ENCODE results near the gene MPP3. TPM values are rescaled to one million over a fixed set of nuclear protein-coding genes. Genes with fewer than 3 reads are reported as not detected.

MPP3 gene
- total RNA-seq, 4 donors from 2014 or later = 5.1 to 10.8 (median 7.8) TPM

DNA sequence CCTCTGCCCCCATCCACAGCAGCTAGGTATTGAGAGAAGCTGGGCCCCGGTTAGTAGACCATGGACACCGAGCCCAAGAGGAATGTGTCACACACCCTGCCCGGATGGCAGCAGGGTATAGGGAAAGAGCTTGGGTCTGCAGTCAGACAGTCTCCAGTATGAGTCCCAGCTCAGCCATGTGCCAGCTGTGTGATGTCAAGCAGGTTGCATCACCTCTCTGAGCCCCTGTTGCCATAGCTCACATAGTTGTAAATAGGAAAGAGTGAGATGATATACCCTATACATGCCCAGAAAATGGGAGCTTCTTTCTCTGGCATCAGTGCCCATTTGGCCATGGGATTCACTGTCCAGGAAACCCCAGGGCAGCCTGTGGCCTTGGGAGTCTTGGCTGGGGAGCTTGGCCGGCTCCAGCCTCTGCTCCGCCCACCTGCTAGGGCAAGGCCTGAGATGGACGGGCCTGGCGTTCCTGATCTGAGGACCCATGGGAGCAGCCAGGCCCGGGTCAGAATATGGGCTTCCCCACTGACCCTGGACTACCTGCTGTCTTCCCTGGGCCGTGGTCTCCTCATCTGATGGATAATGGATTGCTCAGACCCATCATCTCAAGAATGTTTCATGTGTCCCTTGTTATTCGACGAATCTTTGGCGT lies 27.3 kb upstream of the MPP3 start:
- H3K27ac ChIP-seq = peak overlapping the region in 2 of 4 donors; percentile 36 to 64
- ATAC-seq = peak; percentile 28

DNA sequence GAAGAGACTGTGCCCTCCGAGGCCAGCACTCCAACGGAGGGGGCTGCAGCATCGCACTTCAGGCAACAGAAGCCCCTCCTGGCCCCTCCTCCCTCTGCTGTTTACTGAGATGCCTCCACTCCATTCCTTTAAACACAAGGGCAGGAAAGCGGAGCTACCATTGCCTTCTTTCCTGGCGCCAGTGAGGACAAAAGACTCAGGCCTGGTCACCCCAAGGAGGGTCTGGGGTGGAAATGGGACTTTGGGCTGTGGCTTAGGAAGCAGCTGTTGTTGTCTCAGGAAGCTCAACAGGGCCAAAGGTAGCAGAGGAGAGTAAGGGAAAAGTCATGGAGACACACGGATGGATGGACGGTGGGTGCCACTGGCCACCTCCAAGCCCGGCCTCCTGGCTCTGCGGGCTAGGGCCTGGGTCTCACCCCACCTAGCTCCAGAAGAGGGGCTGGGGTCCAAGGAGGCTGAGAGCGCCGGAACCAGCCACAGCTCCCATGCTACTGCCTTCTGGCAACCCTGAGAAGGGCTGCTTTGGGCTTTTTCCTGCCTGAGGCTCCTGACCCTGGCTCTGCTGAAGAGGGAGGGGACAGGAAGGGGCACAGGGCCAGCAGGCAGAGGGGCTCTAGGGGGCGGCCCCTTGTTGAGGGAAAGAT lies 25.1 kb upstream of the MPP3 start:
- no peak for ATAC-seq
- peak overlapping the region in 1 of 4 donors; percentile 14 for H3K27ac ChIP-seq

More for the DNA sequence above, 27.3 kb upstream of the MPP3 start:
- H3K36me3 ChIP-seq = no peaks in the 10 kb centered on the region
- H3K27me3 ChIP-seq = peaks cover 27% of the 10 kb centered on the region
- TF ChIP-seq, protein P1, sequence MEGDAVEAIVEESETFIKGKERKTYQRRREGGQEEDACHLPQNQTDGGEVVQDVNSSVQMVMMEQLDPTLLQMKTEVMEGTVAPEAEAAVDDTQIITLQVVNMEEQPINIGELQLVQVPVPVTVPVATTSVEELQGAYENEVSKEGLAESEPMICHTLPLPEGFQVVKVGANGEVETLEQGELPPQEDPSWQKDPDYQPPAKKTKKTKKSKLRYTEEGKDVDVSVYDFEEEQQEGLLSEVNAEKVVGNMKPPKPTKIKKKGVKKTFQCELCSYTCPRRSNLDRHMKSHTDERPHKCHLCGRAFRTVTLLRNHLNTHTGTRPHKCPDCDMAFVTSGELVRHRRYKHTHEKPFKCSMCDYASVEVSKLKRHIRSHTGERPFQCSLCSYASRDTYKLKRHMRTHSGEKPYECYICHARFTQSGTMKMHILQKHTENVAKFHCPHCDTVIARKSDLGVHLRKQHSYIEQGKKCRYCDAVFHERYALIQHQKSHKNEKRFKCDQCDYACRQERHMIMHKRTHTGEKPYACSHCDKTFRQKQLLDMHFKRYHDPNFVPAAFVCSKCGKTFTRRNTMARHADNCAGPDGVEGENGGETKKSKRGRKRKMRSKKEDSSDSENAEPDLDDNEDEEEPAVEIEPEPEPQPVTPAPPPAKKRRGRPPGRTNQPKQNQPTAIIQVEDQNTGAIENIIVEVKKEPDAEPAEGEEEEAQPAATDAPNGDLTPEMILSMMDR (IDR thresholded peaks at IDR 0.05) = no peak
- TF ChIP-seq POLR2A (IDR thresholded peaks at IDR 0.05) = no peak
- no peak for TF ChIP-seq POLR2AphosphoS5 (IDR thresholded peaks at IDR 0.05)
- no peak for TF ChIP-seq EP300 (IDR thresholded peaks at IDR 0.05)
- WGBS, 2 donors (ENCODE audit: low coverage in 1 of 2) = 85 to 86% methylated on average over 3 to 5 of the region's 12 CpGs
- no peak overlapping the region for H3K4me3 ChIP-seq
- H3K4me1 ChIP-seq = peaks cover 0 to 33% (median 0%) of the 10 kb centered on the region in 3 donors
- H3K9me3 ChIP-seq = no peaks in the 10 kb centered on the region

GRCh38 chr17:43857141-43857540 lies 24.2 kb upstream of the MPP3 start:
- no peak for ATAC-seq
- H3K27ac ChIP-seq = no peak overlapping the region

More for the DNA sequence above, 25.1 kb upstream of the MPP3 start:
- Histone ChIP-seq H3K36me3 (no peaks in the 10 kb centered on the region), H3K4me3 (no peak overlapping the region), H3K9me3 (no peaks in the 10 kb centered on the region), H3K4me1 (peaks cover 0 to 33% (median 0%) of the 10 kb centered on the region in 3 donors), H3K27me3 (peaks cover 43% of the 10 kb centered on the region)
- TF ChIP-seq EP300 (IDR thresholded peaks at IDR 0.05) (no peak), POLR2AphosphoS5 (IDR thresholded peaks at IDR 0.05) (no peak), POLR2A (IDR thresholded peaks at IDR 0.05) (no peak)
- TF ChIP-seq, protein P1 (IDR thresholded peaks at IDR 0.05) = no peak
- 0 to 63% methylated on average over 1 to 7 of the region's 12 CpGs for WGBS, 2 donors (ENCODE audit: low coverage in 1 of 2)

DNA sequence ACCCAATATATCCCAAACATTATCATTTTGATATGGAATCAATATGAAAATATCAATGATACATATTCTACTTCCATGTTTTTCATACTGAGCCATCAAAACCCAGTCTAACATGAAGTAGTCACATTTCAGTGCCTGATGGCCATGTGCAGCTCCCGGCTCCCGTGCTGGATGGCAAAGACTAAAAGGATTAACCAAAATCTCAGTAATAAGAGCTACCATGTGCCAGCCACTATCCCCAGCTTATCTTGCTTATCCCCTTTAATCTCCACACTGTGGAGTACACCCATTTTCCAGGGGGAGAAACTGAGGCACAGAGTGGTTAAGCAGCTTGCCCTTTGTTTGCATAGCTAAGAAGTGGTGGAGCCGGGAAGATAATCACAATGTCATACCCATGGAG lies 23.2 kb upstream of the MPP3 start:
- peaks cover 51% of the 10 kb centered on the region for H3K27me3 ChIP-seq
- H3K9me3 ChIP-seq = no peaks in the 10 kb centered on the region
- no peak overlapping the region for H3K4me3 ChIP-seq
- H3K36me3 ChIP-seq = no peaks in the 10 kb centered on the region
- no peak overlapping the region for H3K27ac ChIP-seq
- TF ChIP-seq EP300 (IDR thresholded peaks at IDR 0.05) (no peak), POLR2A (IDR thresholded peaks at IDR 0.05) (no peak), POLR2AphosphoS5 (IDR thresholded peaks at IDR 0.05) (no peak)
- TF ChIP-seq, protein P1 (IDR thresholded peaks at IDR 0.05) = no peak
- no peak for ATAC-seq
- WGBS, 2 donors (ENCODE audit: low coverage in 1 of 2) = 90 to 100% methylated on average over 2 to 3 of the region's 3 CpGs
- H3K4me1 ChIP-seq = peaks cover 0 to 22% (median 0%) of the 10 kb centered on the region in 3 donors

More at GRCh38 chr17:43857141-43857540, 24.2 kb upstream of the MPP3 start:
- H3K27me3 ChIP-seq = peaks cover 46% of the 10 kb centered on the region
- H3K9me3 ChIP-seq = no peaks in the 10 kb centered on the region
- WGBS, 2 donors (ENCODE audit: low coverage in 1 of 2) = no CpG with 5 or more reads among the region's 5 CpGs
- TF ChIP-seq POLR2A (IDR thresholded peaks at IDR 0.05) (no peak), POLR2AphosphoS5 (IDR thresholded peaks at IDR 0.05) (no peak), EP300 (IDR thresholded peaks at IDR 0.05) (no peak)
- TF ChIP-seq, protein P1 (IDR thresholded peaks at IDR 0.05) = no peak
- peaks cover 0 to 32% (median 0%) of the 10 kb centered on the region in 3 donors for H3K4me1 ChIP-seq
- H3K4me3 ChIP-seq = no peak overlapping the region
- no peaks in the 10 kb centered on the region for H3K36me3 ChIP-seq
